Keratinocyte (primary cell): ENCODE results near the gene IL17C. TPM values are rescaled to one million over a fixed set of nuclear protein-coding genes. Genes with fewer than 3 reads are reported as not detected.

ENCODE experiments used
- DNase-seq: peaks from one replicate; pipeline ENCODE4 v3.0.0-alpha.2; 2011; ENCODE audit warnings: low read depth, missing footprints, low spot score
- FAIRE-seq: peaks from 2 replicates; lab custom pipeline; 2011; peaks lifted over from hg19 to GRCh38; lab: Jason Lieb, UNC
- H2AFZ ChIP-seq: 2 replicates; pipeline ENCODE4 v1.6.0; 2012; ENCODE audit warnings: low read length, control low read depth, inconsistent platforms; ENCODE audit not compliant: control insufficient read depth
- H3K27ac ChIP-seq: 2 replicates; pipeline ENCODE4 v1.5.1; 2011; ENCODE audit warnings: low read length; ENCODE audit not compliant: control insufficient read depth, insufficient read depth
- H3K27me3 ChIP-seq: 3 replicates; pipeline ENCODE4 v1.6.0; 2011; ENCODE audit warnings: low read length; ENCODE audit not compliant: control insufficient read depth, insufficient read depth; ENCODE audit errors: extremely low read depth
- H3K36me3 ChIP-seq, 2 experiments: 2 replicates in 1 of 2; 3 replicates in 1 of 2; pipeline ENCODE4 v1.5.1; 2011; ENCODE audit warnings: low read length in 2 of 2, mild to moderate bottlenecking in 1 of 2; ENCODE audit not compliant: control insufficient read depth in 2 of 2, insufficient read depth in 2 of 2; ENCODE audit errors: extremely low read depth in 1 of 2
- H3K4me1 ChIP-seq: 3 replicates; pipeline ENCODE4 v1.5.1; 2011; ENCODE audit warnings: low read length; ENCODE audit not compliant: control insufficient read depth, insufficient read depth; ENCODE audit errors: extremely low read depth
- H3K4me2 ChIP-seq: 3 replicates; pipeline ENCODE4 v1.6.0; 2011; ENCODE audit warnings: low read depth, low read length; ENCODE audit not compliant: control insufficient read depth, insufficient read depth; ENCODE audit errors: extremely low read depth
- H3K4me3 ChIP-seq, 3 experiments: fragments of 200-600 bp in 1 of 3; sonication (generic) in 1 of 3; 2 replicates in 2 of 3; 3 replicates in 1 of 3; pipeline ENCODE4 v1.5.1; 2011 to 2016; ENCODE audit warnings: low read length in 3 of 3, mild to moderate bottlenecking in 3 of 3, control low read depth in 2 of 3, inconsistent platforms in 1 of 3, low read depth in 1 of 3, mixed read lengths in 1 of 3, mixed run types in 1 of 3, moderate library complexity in 1 of 3; ENCODE audit not compliant: control insufficient read depth in 2 of 3, insufficient read depth in 2 of 3; ENCODE audit errors: extremely low read depth in 1 of 3
- H3K79me2 ChIP-seq: 2 replicates; pipeline ENCODE4 v1.6.0; 2012; ENCODE audit warnings: low read length; ENCODE audit not compliant: control insufficient read depth, insufficient read depth
- H3K9ac ChIP-seq: 3 replicates; pipeline ENCODE4 v1.6.0; 2011; ENCODE audit warnings: low read length; ENCODE audit not compliant: control insufficient read depth, insufficient read depth; ENCODE audit errors: extremely low read depth
- H3K9me1 ChIP-seq: 3 replicates; pipeline ENCODE4 v1.6.0; 2011; ENCODE audit warnings: low read length; ENCODE audit not compliant: control insufficient read depth, insufficient read depth; ENCODE audit errors: extremely low read depth
- H3K9me3 ChIP-seq: 2 replicates; pipeline ENCODE4 v1.5.1; 2012; ENCODE audit warnings: low read depth, low read length; ENCODE audit not compliant: control insufficient read depth
- H4K20me1 ChIP-seq: 3 replicates; pipeline ENCODE4 v1.6.0; 2011; ENCODE audit warnings: low read length; ENCODE audit not compliant: control insufficient read depth, insufficient read depth; ENCODE audit errors: extremely low read depth
- CTCF ChIP-seq, 3 experiments: IDR thresholded peaks in 1 of 3; conservative IDR thresholded peaks in 1 of 3; optimal IDR thresholded peaks in 1 of 3; 2 replicates in 2 of 3; 3 replicates in 1 of 3; pipeline versions ENCODE3 to v1.5.1; 2011; ENCODE audit warnings: low read length in 3 of 3, mild to moderate bottlenecking in 3 of 3, moderate library complexity in 2 of 3, control low read depth in 1 of 3, inconsistent platforms in 1 of 3; ENCODE audit not compliant: insufficient read depth in 2 of 3; ENCODE audit errors: extremely low read depth in 1 of 3
- EZH2 ChIP-seq: IDR thresholded peaks from one replicate; pipeline ENCODE4 v1.6.1; 2012; ENCODE audit warnings: inconsistent platforms, mild to moderate bottlenecking, low read length, moderate library complexity
- dilution Hi-C: fragments of 300-500 bp; cut with MboI; formaldehyde crosslinking; loops from one replicate; pipeline ENCODE4 v1.7.0; 2020; ENCODE audit warnings: low sequenced_read_pairs; ENCODE audit not compliant: extremely low pct_ligation_motif_present
- polyA plus RNA-seq, 5 experiments: library from polyadenylated mRNA; depleted of rRNA in 3 of 5; stranded (reverse) in 3 of 5; stranded (forward) in 1 of 5; unstranded in 1 of 5; fragments of >200 nt; gene quantifications; 1 replicate in 1 of 5; 2 replicates in 3 of 5; 3 replicates in 1 of 5; pipeline versions ENCODE4 v1.2.1 to v1.2.3, GENCODE V29; 2011 to 2012; ENCODE audit warnings: missing spikeins in 2 of 5, low read depth in 1 of 5, low replicate concordance in 1 of 5

IL17C gene
- polyA plus RNA-seq, 1 donor (not counting 4 experiments of a cell fraction or from before 2014, with no cell fraction given) = not detected

GRCh38 chr16:88617268-88618031 is 20.9 kb upstream of the IL17C start:
- H4K20me1 ChIP-seq = peaks cover 11% of the 10 kb centered on the region
- peaks cover 3% of the 10 kb centered on the region for H3K79me2 ChIP-seq
- peaks cover 15 to 33% of the 10 kb centered on the region in 2 experiments for H3K36me3 ChIP-seq
- no peaks in the 10 kb centered on the region for H3K9me3 ChIP-seq
- H3K27ac ChIP-seq = no peak overlapping the region
- no peak for FAIRE-seq
- no peak overlapping the region for H3K9ac ChIP-seq
- H3K4me2 ChIP-seq = no peak overlapping the region
- H3K9me1 ChIP-seq = no peaks in the 10 kb centered on the region
- H3K27me3 ChIP-seq = no peaks in the 10 kb centered on the region
- dilution Hi-C loops = no loop called here
- no peak overlapping the region for H3K4me3 ChIP-seq
- no peaks in the 10 kb centered on the region for H3K4me1 ChIP-seq
- TF ChIP-seq CTCF (optimal IDR thresholded peaks at IDR 0.05 in 1 of 3, IDR thresholded peaks at IDR 0.05 in 1 of 3, conservative IDR thresholded peaks at IDR 0.05 in 1 of 3; ENCODE audit: extremely low read depth in 1 of 3, insufficient read depth in 2 of 3, low read length in 3 of 3) = no peak
- TF ChIP-seq EZH2 = no peak
- H2AFZ ChIP-seq = no peak overlapping the region
- DNase-seq = no peak

- FAIRE-seq (no peak), DNase-seq (no peak)
- H3K9ac ChIP-seq = no peak overlapping the region
- H3K36me3 ChIP-seq = peaks cover 18 to 34% of the 10 kb centered on the region in 2 experiments
- no peak overlapping the region for H3K27ac ChIP-seq
- H4K20me1 ChIP-seq = peaks cover 11% of the 10 kb centered on the region
- no peak overlapping the region for H3K4me3 ChIP-seq
- no peak overlapping the region for H3K4me2 ChIP-seq
- H3K79me2 ChIP-seq = peaks cover 3% of the 10 kb centered on the region
- no peaks in the 10 kb centered on the region for H3K27me3 ChIP-seq
- no peak overlapping the region for H2AFZ ChIP-seq
- no peaks in the 10 kb centered on the region for H3K4me1 ChIP-seq
- dilution Hi-C loops = no loop called here
- no peaks in the 10 kb centered on the region for H3K9me3 ChIP-seq
- TF ChIP-seq CTCF (optimal IDR thresholded peaks at IDR 0.05 in 1 of 3, IDR thresholded peaks at IDR 0.05 in 1 of 3, conservative IDR thresholded peaks at IDR 0.05 in 1 of 3; ENCODE audit: extremely low read depth in 1 of 3, insufficient read depth in 2 of 3, low read length in 3 of 3) (no peak), EZH2 (no peak)
- H3K9me1 ChIP-seq = no peaks in the 10 kb centered on the region
These were observed 20.0 kb upstream of the IL17C start for GRCh38 chr16:88618182-88618955.
